OCI-M1 (cell line): ENCODE results near the gene CTNND2.

Experiments used
- DNase-seq: peaks from one replicate; lab custom pipeline; 2025; lab: John Stamatoyannopoulos, UW

The CTNND2 gene

GRCh38 chr5:11171236-11171635, 733.0 kb downstream of the CTNND2 start:
- no peak for DNase-seq

- no peak for DNase-seq
These were observed 737.3 kb downstream of the CTNND2 start for GRCh38 chr5:11166923-11167322.

GRCh38 chr5:11164531-11165294, 739.5 kb downstream of the CTNND2 start:
- no peak for DNase-seq

- DNase-seq, result no peak
These were observed 747.1 kb downstream of the CTNND2 start for GRCh38 chr5:11157132-11157531.

GRCh38 chr5:11153670-11154382, 750.4 kb downstream of the CTNND2 start:
- no peak for DNase-seq

GRCh38 chr5:11152368-11152767, 751.9 kb downstream of the CTNND2 start:
- no peak for DNase-seq

GRCh38 chr5:11150976-11151375, 753.3 kb downstream of the CTNND2 start:
- no peak for DNase-seq

GRCh38 chr5:11148810-11149539, 755.3 kb downstream of the CTNND2 start:
- DNase-seq, result no peak

- DNase-seq, result no peak
These were observed 758.1 kb downstream of the CTNND2 start for GRCh38 chr5:11146171-11146570.

- no peak for DNase-seq
These were observed 760.6 kb downstream of the CTNND2 start for GRCh38 chr5:11143456-11144267.

- DNase-seq, result no peak
These were observed 764.9 kb downstream of the CTNND2 start for GRCh38 chr5:11139217-11139865.

GRCh38 chr5:11130131-11130530, 774.1 kb downstream of the CTNND2 start:
- DNase-seq, result no peak

GRCh38 chr5:11128021-11128420, 776.2 kb downstream of the CTNND2 start:
- no peak for DNase-seq

- no peak for DNase-seq
These were observed 777.4 kb downstream of the CTNND2 start for GRCh38 chr5:11126844-11127243.

GRCh38 chr5:11121885-11122284, 782.4 kb downstream of the CTNND2 start:
- DNase-seq, result no peak

GRCh38 chr5:11110128-11110527, 794.1 kb downstream of the CTNND2 start:
- no peak for DNase-seq

GRCh38 chr5:11105696-11106095, 798.5 kb downstream of the CTNND2 start:
- DNase-seq, result no peak

- DNase-seq, result no peak
These were observed 799.6 kb downstream of the CTNND2 start for GRCh38 chr5:11104651-11105112.

GRCh38 chr5:11104210-11104609, 800.0 kb downstream of the CTNND2 start:
- no peak for DNase-seq

GRCh38 chr5:11084111-11084510, 820.1 kb downstream of the CTNND2 start:
- no peak for DNase-seq

GRCh38 chr5:11082404-11082945, 821.8 kb downstream of the CTNND2 start:
- no peak for DNase-seq
